ENCODE results near the gene ACTL7A.

Gene ACTL7A

DNA sequence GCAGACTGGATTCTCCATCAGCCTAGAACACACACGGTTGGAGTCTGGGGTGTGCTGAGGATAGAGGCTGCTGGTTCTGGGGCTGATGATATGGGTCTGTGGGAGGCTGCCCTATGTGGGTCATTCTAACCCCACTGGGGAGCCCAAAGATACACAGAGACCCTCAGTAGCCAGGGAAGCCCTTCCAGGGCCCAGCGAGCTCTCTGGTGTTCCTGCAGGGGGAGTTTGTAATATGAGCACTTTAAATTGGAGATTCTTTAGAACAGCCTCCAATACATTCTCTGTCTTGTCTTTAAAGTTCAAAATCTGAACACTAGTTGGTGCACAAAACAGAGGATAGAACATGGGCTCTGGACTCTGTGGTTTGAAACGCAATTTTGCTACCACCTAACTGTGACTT is 2.4 kb downstream of the ACTL7A start:
- Histone ChIP-seq H3K27ac (no peak overlapping the region), H2AFZ (no peak overlapping the region), H3K79me2 (no peaks in the 10 kb centered on the region), H3K9me3 (ENCODE audit: control insufficient read depth, low read length) (no peaks in the 10 kb centered on the region), H3K27me3 (ENCODE audit: control insufficient read depth, insufficient read depth, low read length) (no peaks in the 10 kb centered on the region), H3K9ac (no peak overlapping the region), H3K4me3 (ENCODE audit: low read depth, low read length) (no peak overlapping the region), H3K4me1 (no peaks in the 10 kb centered on the region), H3K36me3 (ENCODE audit: control insufficient read depth, insufficient read depth, low read length) (no peaks in the 10 kb centered on the region), H3K4me2 (ENCODE audit: low read length) (no peak overlapping the region)
- TF ChIP-seq, protein P1, sequence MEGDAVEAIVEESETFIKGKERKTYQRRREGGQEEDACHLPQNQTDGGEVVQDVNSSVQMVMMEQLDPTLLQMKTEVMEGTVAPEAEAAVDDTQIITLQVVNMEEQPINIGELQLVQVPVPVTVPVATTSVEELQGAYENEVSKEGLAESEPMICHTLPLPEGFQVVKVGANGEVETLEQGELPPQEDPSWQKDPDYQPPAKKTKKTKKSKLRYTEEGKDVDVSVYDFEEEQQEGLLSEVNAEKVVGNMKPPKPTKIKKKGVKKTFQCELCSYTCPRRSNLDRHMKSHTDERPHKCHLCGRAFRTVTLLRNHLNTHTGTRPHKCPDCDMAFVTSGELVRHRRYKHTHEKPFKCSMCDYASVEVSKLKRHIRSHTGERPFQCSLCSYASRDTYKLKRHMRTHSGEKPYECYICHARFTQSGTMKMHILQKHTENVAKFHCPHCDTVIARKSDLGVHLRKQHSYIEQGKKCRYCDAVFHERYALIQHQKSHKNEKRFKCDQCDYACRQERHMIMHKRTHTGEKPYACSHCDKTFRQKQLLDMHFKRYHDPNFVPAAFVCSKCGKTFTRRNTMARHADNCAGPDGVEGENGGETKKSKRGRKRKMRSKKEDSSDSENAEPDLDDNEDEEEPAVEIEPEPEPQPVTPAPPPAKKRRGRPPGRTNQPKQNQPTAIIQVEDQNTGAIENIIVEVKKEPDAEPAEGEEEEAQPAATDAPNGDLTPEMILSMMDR (IDR thresholded peaks at IDR 0.05), result no peak

DNA sequence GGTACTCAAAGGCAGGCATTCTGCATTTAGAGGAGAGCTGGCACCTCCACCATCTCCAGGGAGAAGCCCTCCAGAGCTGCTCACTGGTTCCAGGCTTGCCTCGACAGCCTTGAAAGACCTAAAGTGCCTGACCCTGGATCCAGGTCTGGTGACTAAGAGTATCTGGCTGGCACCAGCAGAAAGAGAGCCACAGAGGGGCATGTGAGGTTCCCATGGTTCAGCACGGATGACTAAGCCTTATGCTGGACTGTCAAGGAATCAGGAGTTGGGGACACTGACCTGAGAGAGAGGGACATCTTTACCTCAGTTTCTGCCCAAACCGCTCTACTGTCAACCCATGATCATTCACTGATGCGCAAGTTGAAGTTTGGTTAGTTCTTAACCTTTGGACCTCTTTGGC is 3.0 kb downstream of the ACTL7A start:
- Histone ChIP-seq H3K4me1 (no peaks in the 10 kb centered on the region), H3K27me3 (ENCODE audit: control insufficient read depth, insufficient read depth, low read length) (no peaks in the 10 kb centered on the region), H3K9ac (no peak overlapping the region), H3K36me3 (ENCODE audit: control insufficient read depth, insufficient read depth, low read length) (no peaks in the 10 kb centered on the region), H3K9me3 (ENCODE audit: control insufficient read depth, low read length) (no peaks in the 10 kb centered on the region), H3K27ac (no peak overlapping the region), H2AFZ (no peak overlapping the region), H3K4me3 (ENCODE audit: low read depth, low read length) (no peak overlapping the region), H3K4me2 (ENCODE audit: low read length) (no peak overlapping the region), H3K79me2 (no peaks in the 10 kb centered on the region)
- TF ChIP-seq, protein P1 (IDR thresholded peaks at IDR 0.05), result no peak

DNA sequence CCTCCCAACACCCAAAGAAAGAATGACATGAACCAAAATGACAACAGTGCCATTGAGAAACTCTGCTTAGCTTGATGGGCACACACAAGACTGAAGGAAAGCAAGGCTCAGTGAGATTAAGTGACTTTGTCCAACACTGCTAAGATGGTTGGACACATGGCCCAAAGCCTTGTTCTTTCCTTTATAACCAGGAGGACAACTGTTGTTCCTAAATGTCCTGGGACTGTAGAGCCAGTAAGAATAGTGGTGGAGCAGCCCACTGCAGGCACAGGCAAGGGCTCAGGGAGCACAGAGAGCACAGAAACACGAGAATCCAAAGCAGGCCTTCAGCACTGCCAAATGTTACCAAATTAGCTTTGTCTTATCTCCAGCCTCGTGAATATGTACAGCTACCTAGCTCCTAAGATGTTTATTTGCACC is 3.9 kb downstream of the ACTL7A start:
- no peaks in the 10 kb centered on the region for H3K4me1 ChIP-seq
- TF ChIP-seq, protein P1 (IDR thresholded peaks at IDR 0.05), result no peak
- no peaks in the 10 kb centered on the region for H3K79me2 ChIP-seq
- H3K4me3 ChIP-seq (ENCODE audit: low read depth, low read length), result no peak overlapping the region
- no peaks in the 10 kb centered on the region for H3K9me3 ChIP-seq (ENCODE audit: control insufficient read depth, low read length)
- no peaks in the 10 kb centered on the region for H3K27me3 ChIP-seq (ENCODE audit: control insufficient read depth, insufficient read depth, low read length)
- no peaks in the 10 kb centered on the region for H3K36me3 ChIP-seq (ENCODE audit: control insufficient read depth, insufficient read depth, low read length)
- H2AFZ ChIP-seq, result no peak overlapping the region
- H3K27ac ChIP-seq, result no peak overlapping the region
- H3K4me2 ChIP-seq (ENCODE audit: low read length), result no peak overlapping the region
- no peak overlapping the region for H3K9ac ChIP-seq

DNA sequence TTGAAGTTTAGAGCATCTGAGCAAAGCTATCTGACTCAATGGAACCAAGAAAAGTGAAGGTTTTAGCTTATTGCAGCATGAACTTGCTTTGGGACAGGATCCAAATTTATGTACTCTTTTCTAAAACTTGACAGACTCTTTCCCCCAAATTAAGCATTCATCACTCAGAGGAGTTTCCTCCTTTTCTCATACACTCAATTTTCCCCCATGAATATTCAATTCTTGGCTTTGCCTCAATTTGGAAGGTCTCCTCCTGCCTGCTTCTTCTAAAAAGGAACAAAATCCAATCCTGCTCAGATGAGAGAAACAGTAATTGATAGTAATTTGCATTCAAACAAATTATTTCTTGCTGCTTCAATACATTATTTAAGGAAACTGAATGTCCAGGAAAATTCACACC is 5.0 kb downstream of the ACTL7A start:
- H3K27ac ChIP-seq, result no peak overlapping the region
- H3K79me2 ChIP-seq, result no peaks in the 10 kb centered on the region
- TF ChIP-seq, protein P1 (IDR thresholded peaks at IDR 0.05), result no peak
- no peak overlapping the region for H3K9ac ChIP-seq
- H3K9me3 ChIP-seq (ENCODE audit: control insufficient read depth, low read length), result no peaks in the 10 kb centered on the region
- no peaks in the 10 kb centered on the region for H3K27me3 ChIP-seq (ENCODE audit: control insufficient read depth, insufficient read depth, low read length)
- H3K4me3 ChIP-seq (ENCODE audit: low read depth, low read length), result no peak overlapping the region
- no peak overlapping the region for H3K4me2 ChIP-seq (ENCODE audit: low read length)
- no peaks in the 10 kb centered on the region for H3K4me1 ChIP-seq
- no peak overlapping the region for H2AFZ ChIP-seq
- H3K36me3 ChIP-seq (ENCODE audit: control insufficient read depth, insufficient read depth, low read length), result no peaks in the 10 kb centered on the region

DNA sequence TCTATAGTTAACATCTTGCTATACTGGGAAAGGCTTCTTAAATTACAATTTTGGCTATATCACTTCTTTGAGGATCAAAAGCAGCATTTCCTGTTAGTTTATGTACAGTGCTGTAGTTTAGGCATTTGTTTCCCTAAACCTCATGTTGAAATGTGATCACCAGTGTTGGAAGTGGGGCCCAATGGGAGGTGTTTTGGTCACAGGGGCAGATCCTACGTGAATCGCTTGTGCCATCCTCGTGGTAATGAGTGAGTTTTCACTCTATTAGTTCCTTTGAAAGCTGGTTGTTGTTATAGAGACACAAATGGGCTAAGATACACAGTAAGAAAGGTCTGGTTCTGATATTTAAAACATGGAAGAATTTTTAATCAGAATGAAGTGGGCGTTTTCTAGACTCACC is 5.8 kb downstream of the ACTL7A start:
- Histone ChIP-seq H2AFZ (no peak overlapping the region), H3K36me3 (ENCODE audit: control insufficient read depth, insufficient read depth, low read length) (no peaks in the 10 kb centered on the region), H3K4me1 (no peaks in the 10 kb centered on the region), H3K79me2 (no peaks in the 10 kb centered on the region), H3K4me3 (ENCODE audit: low read depth, low read length) (no peak overlapping the region), H3K27me3 (ENCODE audit: control insufficient read depth, insufficient read depth, low read length) (no peaks in the 10 kb centered on the region), H3K4me2 (ENCODE audit: low read length) (no peak overlapping the region), H3K9me3 (ENCODE audit: control insufficient read depth, low read length) (no peaks in the 10 kb centered on the region), H3K9ac (no peak overlapping the region), H3K27ac (no peak overlapping the region)
- TF ChIP-seq, protein P1 (IDR thresholded peaks at IDR 0.05), result no peak

Data from parathyroid adenoma (tissue), 2 donors.